Fibroblast of lung (primary cell): Measurements from ENCODE around the gene STARD5. TPM values are rescaled to one million over a fixed set of nuclear protein-coding genes. Genes with fewer than 3 reads are reported as not detected.

ENCODE experiments used
- DNase-seq, 2 donors: peaks; one replicate each; pipeline versions ENCODE4 v3.0.0 to v3.0.0-alpha.2; 2010; ENCODE audit warnings: low read depth in 2 of 2
- H2AFZ ChIP-seq: 2 replicates; pipeline ENCODE4 v1.5.1; 2012; ENCODE audit warnings: low read length, control low read depth, inconsistent platforms
- H3K27ac ChIP-seq: 2 replicates; pipeline ENCODE4 v1.5.1; 2011; ENCODE audit warnings: low read length, control low read depth; ENCODE audit not compliant: insufficient read depth
- H3K27me3 ChIP-seq: 2 replicates; pipeline ENCODE4 v1.5.1; 2011; ENCODE audit warnings: mild to moderate bottlenecking, low read length; ENCODE audit not compliant: control insufficient read depth, insufficient read depth
- H3K36me3 ChIP-seq: 2 replicates; pipeline ENCODE4 v1.5.1; 2011; ENCODE audit warnings: low read length; ENCODE audit not compliant: control insufficient read depth, insufficient read depth
- H3K4me1 ChIP-seq: 2 replicates; pipeline ENCODE4 v1.5.1; 2011; ENCODE audit warnings: low read length; ENCODE audit not compliant: control insufficient read depth, insufficient read depth; ENCODE audit errors: extremely low read depth
- H3K4me2 ChIP-seq: 2 replicates; pipeline ENCODE4 v1.5.1; 2011; ENCODE audit warnings: low read length, control low read depth; ENCODE audit not compliant: insufficient read depth; ENCODE audit errors: extremely low read depth
- H3K4me3 ChIP-seq, 4 experiments: fragments of 200-600 bp in 1 of 4; sonication (generic) in 1 of 4; replicated peaks in 1 of 4; 2 replicates each; pipeline ENCODE4 v1.5.1; 2011 to 2016; ENCODE audit warnings: low read length in 4 of 4, low read depth in 3 of 4, mild to moderate bottlenecking in 3 of 4, control low read depth in 2 of 4, inconsistent platforms in 1 of 4, mixed read lengths in 1 of 4; ENCODE audit not compliant: insufficient read depth in 1 of 4; ENCODE audit errors: control extremely low read depth in 1 of 4
- H3K79me2 ChIP-seq: 2 replicates; pipeline ENCODE4 v1.5.1; 2012; ENCODE audit warnings: mild to moderate bottlenecking, low read length, inconsistent platforms; ENCODE audit not compliant: control insufficient read depth, insufficient read depth
- H3K9ac ChIP-seq: 2 replicates; pipeline ENCODE4 v1.5.1; 2011; ENCODE audit warnings: mild to moderate bottlenecking, low read length, control low read depth; ENCODE audit not compliant: insufficient read depth
- H3K9me3 ChIP-seq: 2 replicates; pipeline ENCODE4 v1.5.1; 2012; ENCODE audit warnings: low read depth, low read length; ENCODE audit not compliant: control insufficient read depth, insufficient read depth
- H4K20me1 ChIP-seq: 2 replicates; pipeline ENCODE4 v1.5.1; 2011; ENCODE audit warnings: low read length; ENCODE audit not compliant: control insufficient read depth, insufficient read depth; ENCODE audit errors: extremely low read depth
- CTCF ChIP-seq, 2 donors: IDR thresholded peaks in 1 of 2; conservative IDR thresholded peaks in 1 of 2; 1 replicate in 1 of 2; 2 replicates in 1 of 2; pipeline ENCODE4 v1.5.1; 2011 to 2012; ENCODE audit warnings: low read length in 2 of 2, control low read depth in 1 of 2, inconsistent platforms in 1 of 2, low read depth in 1 of 2, mild to moderate bottlenecking in 1 of 2
- EZH2 ChIP-seq: IDR thresholded peaks from 2 replicates; pipeline ENCODE4 v1.5.1; 2012; ENCODE audit warnings: low read length, control low read depth, mild to moderate bottlenecking; ENCODE audit errors: missing control alignments
- polyA plus RNA-seq, 2 donors: library from polyadenylated mRNA; depleted of rRNA in 1 of 2; stranded (reverse) in 1 of 2; unstranded in 1 of 2; fragments of >200 nt; gene quantifications; 2 replicates each; pipeline ENCODE4 v1.2.1, GENCODE V29; 2011 to 2012; ENCODE audit warnings: missing spikeins in 1 of 2
- total RNA-seq: library from RNA; depleted of rRNA; stranded (reverse); fragments of >200 nt; gene quantifications from 2 replicates; pipeline ENCODE4 v1.2.1, GENCODE V29; 2014

STARD5 gene
- total and polyA plus RNA-seq, 2 donors (not counting 1 experiment from before 2014, with no cell fraction given), result 14.9 to 20.1 TPM

- Histone ChIP-seq H3K4me1 (no peaks in the 10 kb centered on the region), H3K36me3 (no peaks in the 10 kb centered on the region), H3K27ac (no peak overlapping the region), H3K27me3 (no peaks in the 10 kb centered on the region), H3K79me2 (no peaks in the 10 kb centered on the region), H2AFZ (no peak overlapping the region), H3K4me3 (no peak overlapping the region), H4K20me1 (no peaks in the 10 kb centered on the region), H3K4me2 (no peak overlapping the region), H3K9me3 (no peaks in the 10 kb centered on the region), H3K9ac (no peak overlapping the region)
- no peak for DNase-seq
- TF ChIP-seq EZH2 (no peak), CTCF (conservative IDR thresholded peaks at IDR 0.05 in 1 of 2, IDR thresholded peaks at IDR 0.05 in 1 of 2; ENCODE audit: low read depth in 1 of 2, low read length in 2 of 2) (no peak)
Observed at GRCh38 chr15:81363718-81364500, 40.0 kb upstream of the STARD5 start.

GRCh38 chr15:81363276-81363675, 39.3 kb upstream of the STARD5 start:
- Histone ChIP-seq H3K27me3 (no peaks in the 10 kb centered on the region), H3K4me3 (no peak overlapping the region), H2AFZ (no peak overlapping the region), H3K9me3 (no peaks in the 10 kb centered on the region), H4K20me1 (no peaks in the 10 kb centered on the region), H3K27ac (no peak overlapping the region), H3K36me3 (no peaks in the 10 kb centered on the region), H3K4me1 (no peaks in the 10 kb centered on the region), H3K79me2 (no peaks in the 10 kb centered on the region), H3K4me2 (no peak overlapping the region), H3K9ac (no peak overlapping the region)
- no peak for DNase-seq
- TF ChIP-seq EZH2, result no peak
- no peak for TF ChIP-seq CTCF (conservative IDR thresholded peaks at IDR 0.05 in 1 of 2, IDR thresholded peaks at IDR 0.05 in 1 of 2; ENCODE audit: low read depth in 1 of 2, low read length in 2 of 2)

- no peak overlapping the region for H2AFZ ChIP-seq
- no peak overlapping the region for H3K4me3 ChIP-seq
- no peaks in the 10 kb centered on the region for H4K20me1 ChIP-seq
- H3K4me1 ChIP-seq, result no peaks in the 10 kb centered on the region
- no peaks in the 10 kb centered on the region for H3K36me3 ChIP-seq
- H3K27me3 ChIP-seq, result no peaks in the 10 kb centered on the region
- no peak overlapping the region for H3K4me2 ChIP-seq
- no peak for DNase-seq
- no peak overlapping the region for H3K27ac ChIP-seq
- TF ChIP-seq CTCF (conservative IDR thresholded peaks at IDR 0.05 in 1 of 2, IDR thresholded peaks at IDR 0.05 in 1 of 2; ENCODE audit: low read depth in 1 of 2, low read length in 2 of 2) (no peak), EZH2 (no peak)
- H3K79me2 ChIP-seq, result no peaks in the 10 kb centered on the region
- no peaks in the 10 kb centered on the region for H3K9me3 ChIP-seq
- H3K9ac ChIP-seq, result no peak overlapping the region
Observed at GRCh38 chr15:81362790-81363189, 38.8 kb upstream of the STARD5 start.
